Measurements from ENCODE around the gene DOCK9.

The DOCK9 gene

DNA sequence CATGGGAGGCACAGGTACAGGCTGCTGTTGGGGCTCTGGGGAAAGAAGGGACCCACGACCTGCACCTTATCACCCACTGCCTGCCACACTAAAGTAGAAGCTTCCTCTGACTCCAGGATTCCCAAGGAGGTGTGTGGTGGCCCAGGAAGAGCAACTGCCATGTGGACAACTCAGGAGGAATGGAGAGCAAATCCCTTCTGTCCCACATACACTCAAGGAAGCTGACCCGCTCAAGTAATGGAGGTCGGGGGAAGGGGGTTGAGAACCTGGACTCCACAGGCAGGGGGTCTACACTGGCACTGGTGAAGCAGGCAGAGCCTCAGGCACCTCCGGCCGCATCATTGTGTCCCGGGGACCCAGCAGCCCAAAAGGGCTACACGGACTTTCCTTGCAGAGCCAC lies 196.0 kb downstream of the DOCK9 start:
- no peak for DNase-seq (ENCODE audit: low read depth)
- H3K4me3 ChIP-seq (ENCODE audit: low read depth, low read length) = no peak overlapping the region
- TF ChIP-seq, protein P1, sequence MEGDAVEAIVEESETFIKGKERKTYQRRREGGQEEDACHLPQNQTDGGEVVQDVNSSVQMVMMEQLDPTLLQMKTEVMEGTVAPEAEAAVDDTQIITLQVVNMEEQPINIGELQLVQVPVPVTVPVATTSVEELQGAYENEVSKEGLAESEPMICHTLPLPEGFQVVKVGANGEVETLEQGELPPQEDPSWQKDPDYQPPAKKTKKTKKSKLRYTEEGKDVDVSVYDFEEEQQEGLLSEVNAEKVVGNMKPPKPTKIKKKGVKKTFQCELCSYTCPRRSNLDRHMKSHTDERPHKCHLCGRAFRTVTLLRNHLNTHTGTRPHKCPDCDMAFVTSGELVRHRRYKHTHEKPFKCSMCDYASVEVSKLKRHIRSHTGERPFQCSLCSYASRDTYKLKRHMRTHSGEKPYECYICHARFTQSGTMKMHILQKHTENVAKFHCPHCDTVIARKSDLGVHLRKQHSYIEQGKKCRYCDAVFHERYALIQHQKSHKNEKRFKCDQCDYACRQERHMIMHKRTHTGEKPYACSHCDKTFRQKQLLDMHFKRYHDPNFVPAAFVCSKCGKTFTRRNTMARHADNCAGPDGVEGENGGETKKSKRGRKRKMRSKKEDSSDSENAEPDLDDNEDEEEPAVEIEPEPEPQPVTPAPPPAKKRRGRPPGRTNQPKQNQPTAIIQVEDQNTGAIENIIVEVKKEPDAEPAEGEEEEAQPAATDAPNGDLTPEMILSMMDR (IDR thresholded peaks at IDR 0.05; ENCODE audit: insufficient read depth, low read depth, low read length, missing control alignments) = no peak

DNA sequence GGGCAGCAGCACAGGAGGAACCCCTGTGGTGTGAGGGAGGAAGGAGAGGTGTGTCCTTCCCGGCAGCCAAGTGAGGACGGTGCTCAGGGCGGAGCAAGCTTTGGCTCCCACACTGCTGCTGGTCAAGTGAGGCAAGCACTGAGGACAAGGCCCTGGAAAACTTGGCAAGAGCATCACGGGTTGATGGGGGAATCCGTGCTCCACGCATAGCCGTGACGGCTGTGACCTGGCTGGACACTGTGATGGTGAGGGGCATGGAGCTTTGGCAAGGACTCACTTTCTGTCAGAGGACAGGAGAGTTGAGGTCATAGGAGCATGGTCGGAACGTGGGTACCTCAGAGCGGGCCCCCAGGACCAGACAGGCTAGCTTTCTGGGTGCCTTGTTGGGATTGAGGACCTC lies 196.4 kb downstream of the DOCK9 start:
- DNase-seq (ENCODE audit: low read depth) = no peak
- H3K4me3 ChIP-seq (ENCODE audit: low read depth, low read length) = no peak overlapping the region
- TF ChIP-seq, protein P1 (IDR thresholded peaks at IDR 0.05; ENCODE audit: insufficient read depth, low read depth, low read length, missing control alignments) = no peak

DNA sequence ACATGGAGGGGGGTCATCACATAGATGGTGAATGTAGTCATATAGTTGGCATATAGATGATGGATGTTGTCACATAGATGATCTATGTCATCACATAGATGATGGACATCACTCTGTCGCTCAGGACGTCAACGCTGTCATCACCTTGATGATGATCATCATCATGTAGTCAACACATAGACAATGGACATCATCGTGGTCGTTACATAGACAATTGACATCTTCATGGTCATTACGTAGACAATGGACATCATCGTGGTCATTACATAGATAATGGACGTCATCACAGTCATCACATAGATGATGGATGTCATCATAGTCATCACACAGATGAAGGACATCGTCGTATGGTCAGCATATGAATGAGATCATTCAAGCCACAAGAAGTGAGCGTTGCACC lies 196.8 kb downstream of the DOCK9 start:
- no peak for DNase-seq (ENCODE audit: low read depth)
- TF ChIP-seq, protein P1 (IDR thresholded peaks at IDR 0.05; ENCODE audit: insufficient read depth, low read depth, low read length, missing control alignments) = no peak
- H3K4me3 ChIP-seq (ENCODE audit: low read depth, low read length) = no peak overlapping the region

DNA sequence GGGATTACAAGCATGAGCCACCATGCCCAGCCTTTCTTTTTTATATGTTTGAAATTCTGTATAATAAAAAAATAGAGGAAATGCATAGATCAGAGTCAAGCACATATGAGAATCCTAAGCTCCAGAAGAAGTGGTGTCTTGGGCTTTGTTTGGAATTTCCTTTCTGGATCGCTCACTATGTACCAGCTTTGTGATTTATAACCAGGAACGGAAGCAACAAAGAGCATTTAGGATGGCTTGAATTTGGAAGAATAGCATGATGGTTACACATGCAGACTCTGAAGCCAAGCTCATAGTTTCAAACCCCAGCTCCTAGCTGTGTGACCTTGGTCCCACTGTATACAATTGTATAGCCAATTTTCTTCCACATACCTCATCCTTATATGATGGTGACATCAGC lies 197.4 kb downstream of the DOCK9 start:
- no peak overlapping the region for H3K4me3 ChIP-seq (ENCODE audit: low read depth, low read length)
- TF ChIP-seq, protein P1 (IDR thresholded peaks at IDR 0.05; ENCODE audit: insufficient read depth, low read depth, low read length, missing control alignments) = no peak
- DNase-seq (ENCODE audit: low read depth) = no peak

DNA sequence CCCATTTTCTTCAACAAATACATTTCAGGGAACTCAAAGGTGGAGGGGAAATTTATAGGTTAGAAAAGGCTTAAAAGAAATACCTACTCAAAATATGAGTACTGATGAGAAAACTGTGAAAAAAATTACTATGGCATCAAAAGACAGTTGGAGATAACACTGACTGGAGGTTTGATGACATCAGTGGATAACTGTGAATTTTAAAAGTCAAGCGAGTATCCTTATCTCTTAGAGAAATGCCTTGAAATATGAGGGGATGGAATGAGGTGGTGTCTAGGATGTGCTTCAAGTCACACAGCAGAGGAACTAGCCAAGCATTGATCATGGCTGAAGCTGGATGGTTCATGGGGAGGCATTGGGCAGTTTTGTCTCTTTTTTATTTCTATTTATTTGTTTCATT lies 198.2 kb downstream of the DOCK9 start:
- H3K4me3 ChIP-seq (ENCODE audit: low read depth, low read length) = no peak overlapping the region
- no peak for DNase-seq (ENCODE audit: low read depth)
- TF ChIP-seq, protein P1 (IDR thresholded peaks at IDR 0.05; ENCODE audit: insufficient read depth, low read depth, low read length, missing control alignments) = no peak

DNA sequence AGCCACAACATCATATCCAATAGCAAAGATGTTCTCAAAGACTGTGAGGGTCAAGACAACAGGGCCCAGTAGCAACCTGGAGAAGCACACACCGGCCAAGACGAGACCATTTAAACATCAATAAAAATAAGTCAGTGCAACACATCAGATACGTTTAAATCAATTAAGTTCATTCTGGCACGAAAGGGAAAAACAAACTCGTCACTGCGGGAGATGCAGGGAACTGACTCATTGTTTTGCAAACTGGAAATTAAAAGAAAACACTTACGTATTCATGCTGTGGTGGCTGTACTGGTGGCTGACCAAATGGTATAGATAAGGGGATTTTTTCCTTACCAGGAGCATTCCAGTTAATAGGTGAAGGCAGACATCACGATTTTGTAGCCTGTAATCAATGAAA lies 199.1 kb downstream of the DOCK9 start:
- TF ChIP-seq, protein P1 (IDR thresholded peaks at IDR 0.05; ENCODE audit: insufficient read depth, low read depth, low read length, missing control alignments) = no peak
- DNase-seq (ENCODE audit: low read depth) = no peak
- H3K4me3 ChIP-seq (ENCODE audit: low read depth, low read length) = no peak overlapping the region

DNA sequence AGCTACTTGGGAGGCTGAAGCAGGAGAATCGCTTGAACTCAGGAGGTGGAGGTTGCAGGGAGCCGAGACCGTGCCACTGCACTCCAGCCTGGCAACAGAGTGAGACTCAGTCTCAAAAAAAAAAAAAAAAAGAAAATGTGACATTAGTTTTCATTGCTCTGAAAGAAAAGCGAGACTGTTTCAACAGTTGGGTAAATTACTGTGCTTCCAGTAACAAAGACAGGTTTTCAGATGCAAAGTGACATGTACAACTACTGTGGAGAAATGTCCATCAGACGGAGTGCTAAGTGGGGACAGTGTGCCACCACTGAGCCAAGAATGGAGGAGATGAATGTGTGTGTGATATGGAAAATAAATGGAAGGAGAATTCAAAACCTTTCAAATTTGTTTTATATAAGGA lies 201.2 kb downstream of the DOCK9 start:
- TF ChIP-seq, protein P1 (IDR thresholded peaks at IDR 0.05; ENCODE audit: insufficient read depth, low read depth, low read length, missing control alignments) = no peak
- DNase-seq (ENCODE audit: low read depth) = no peak
- no peak overlapping the region for H3K4me3 ChIP-seq (ENCODE audit: low read depth, low read length)
